ENCODE data around the gene TRMT112.

- no peak for TF ChIP-seq POLR2A (IDR thresholded peaks at IDR 0.05; ENCODE audit: borderline replicate concordance, extremely low read depth, insufficient read depth, insufficient read length)
- no peak for TF ChIP-seq EGR1 (IDR thresholded peaks at IDR 0.05; ENCODE audit: low read depth)
- TF ChIP-seq, protein P1, sequence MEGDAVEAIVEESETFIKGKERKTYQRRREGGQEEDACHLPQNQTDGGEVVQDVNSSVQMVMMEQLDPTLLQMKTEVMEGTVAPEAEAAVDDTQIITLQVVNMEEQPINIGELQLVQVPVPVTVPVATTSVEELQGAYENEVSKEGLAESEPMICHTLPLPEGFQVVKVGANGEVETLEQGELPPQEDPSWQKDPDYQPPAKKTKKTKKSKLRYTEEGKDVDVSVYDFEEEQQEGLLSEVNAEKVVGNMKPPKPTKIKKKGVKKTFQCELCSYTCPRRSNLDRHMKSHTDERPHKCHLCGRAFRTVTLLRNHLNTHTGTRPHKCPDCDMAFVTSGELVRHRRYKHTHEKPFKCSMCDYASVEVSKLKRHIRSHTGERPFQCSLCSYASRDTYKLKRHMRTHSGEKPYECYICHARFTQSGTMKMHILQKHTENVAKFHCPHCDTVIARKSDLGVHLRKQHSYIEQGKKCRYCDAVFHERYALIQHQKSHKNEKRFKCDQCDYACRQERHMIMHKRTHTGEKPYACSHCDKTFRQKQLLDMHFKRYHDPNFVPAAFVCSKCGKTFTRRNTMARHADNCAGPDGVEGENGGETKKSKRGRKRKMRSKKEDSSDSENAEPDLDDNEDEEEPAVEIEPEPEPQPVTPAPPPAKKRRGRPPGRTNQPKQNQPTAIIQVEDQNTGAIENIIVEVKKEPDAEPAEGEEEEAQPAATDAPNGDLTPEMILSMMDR (IDR thresholded peaks at IDR 0.05 in 2 of 3, conservative IDR thresholded peaks at IDR 0.05 in 1 of 3; ENCODE audit: borderline replicate concordance in 1 of 3, insufficient read depth in 1 of 3, low read depth in 2 of 3, low read length in 2 of 3): no peak
- no peak for TF ChIP-seq YY1 (IDR thresholded peaks at IDR 0.05; ENCODE audit: extremely low read depth, insufficient replicate concordance, low read depth, low read length)
- no peak for TF ChIP-seq CEBPB (IDR thresholded peaks at IDR 0.05; ENCODE audit: low read depth)
- no peak for TF ChIP-seq EZH2 (IDR thresholded peaks at IDR 0.05)
- TF ChIP-seq POLR2AphosphoS5 (IDR thresholded peaks at IDR 0.05; ENCODE audit: low read depth, low read length): no peak
- TF ChIP-seq SIN3A (IDR thresholded peaks at IDR 0.05; ENCODE audit: low read depth): no peak
- no peak for TF ChIP-seq REST (IDR thresholded peaks at IDR 0.05; ENCODE audit: low read depth)
- TF ChIP-seq JUND (IDR thresholded peaks at IDR 0.05): no peak
- TF ChIP-seq, protein P2, sequence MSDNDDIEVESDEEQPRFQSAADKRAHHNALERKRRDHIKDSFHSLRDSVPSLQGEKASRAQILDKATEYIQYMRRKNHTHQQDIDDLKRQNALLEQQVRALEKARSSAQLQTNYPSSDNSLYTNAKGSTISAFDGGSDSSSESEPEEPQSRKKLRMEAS (IDR thresholded peaks at IDR 0.05): no peak
- TF ChIP-seq ZBTB33 (IDR thresholded peaks at IDR 0.05; ENCODE audit: extremely low read depth, insufficient replicate concordance, low read length): no peak
- TF ChIP-seq, protein P3, sequence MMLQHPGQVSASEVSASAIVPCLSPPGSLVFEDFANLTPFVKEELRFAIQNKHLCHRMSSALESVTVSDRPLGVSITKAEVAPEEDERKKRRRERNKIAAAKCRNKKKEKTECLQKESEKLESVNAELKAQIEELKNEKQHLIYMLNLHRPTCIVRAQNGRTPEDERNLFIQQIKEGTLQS (IDR thresholded peaks at IDR 0.05): no peak
- TF ChIP-seq RAD21 (IDR thresholded peaks at IDR 0.05; ENCODE audit: low read depth): no peak
These were observed 41.2 kb upstream of the TRMT112 start for GRCh38 chr11:64358536-64358906.

Measured in HCT116 (cell line).